HG02840 (cell line): ENCODE measurements around the gene F9.

ENCODE experiments used
- ATAC-seq: cut with Tn5 transposase; IDR thresholded peaks from one replicate; pipeline ENCODE4 v1.9.1; 2021; ENCODE audit warnings: mild to moderate bottlenecking, moderate library complexity, moderate number of reproducible peaks; ENCODE audit not compliant: unreplicated experiment, low FRiP score

The F9 gene

DNA sequence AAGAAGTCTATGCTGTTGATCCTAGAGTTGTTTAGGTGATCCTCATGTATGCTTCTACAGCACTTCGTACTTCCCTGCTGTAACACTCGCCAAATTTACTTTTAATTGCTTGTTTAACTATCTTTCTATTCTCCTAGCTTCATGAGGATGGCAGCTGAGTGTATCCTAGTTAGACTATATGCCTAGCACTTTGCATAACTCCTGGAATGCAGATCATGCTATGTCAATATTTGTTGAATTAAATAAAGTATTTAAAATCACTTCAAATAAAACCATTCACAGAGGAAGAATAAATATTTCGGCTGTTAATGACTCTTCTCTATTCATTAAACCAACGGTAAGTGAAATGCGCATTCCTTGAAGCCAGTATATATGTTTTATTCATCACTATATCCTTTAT is 55.1 kb downstream of the F9 start:
- ATAC-seq = no peak

DNA sequence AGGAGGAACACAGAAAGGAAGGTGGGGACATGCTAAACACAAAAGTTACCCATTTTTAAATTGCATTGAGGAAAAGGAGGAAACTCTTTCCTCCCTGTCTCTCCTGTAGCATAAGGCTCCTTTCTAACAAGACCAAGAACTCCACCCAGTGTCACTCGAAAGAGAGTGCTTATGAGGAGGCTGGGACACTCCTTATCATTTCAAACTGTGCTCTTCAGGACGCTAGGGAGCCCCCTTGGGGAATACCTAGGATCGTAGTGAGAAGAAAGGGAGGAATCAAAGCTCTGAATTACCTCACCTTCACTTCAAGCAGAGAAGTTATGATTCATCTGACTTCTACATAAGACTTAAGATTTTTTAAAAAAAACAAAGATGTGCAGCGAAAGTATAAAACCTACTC is 65.5 kb downstream of the F9 start:
- ATAC-seq = no peak

DNA sequence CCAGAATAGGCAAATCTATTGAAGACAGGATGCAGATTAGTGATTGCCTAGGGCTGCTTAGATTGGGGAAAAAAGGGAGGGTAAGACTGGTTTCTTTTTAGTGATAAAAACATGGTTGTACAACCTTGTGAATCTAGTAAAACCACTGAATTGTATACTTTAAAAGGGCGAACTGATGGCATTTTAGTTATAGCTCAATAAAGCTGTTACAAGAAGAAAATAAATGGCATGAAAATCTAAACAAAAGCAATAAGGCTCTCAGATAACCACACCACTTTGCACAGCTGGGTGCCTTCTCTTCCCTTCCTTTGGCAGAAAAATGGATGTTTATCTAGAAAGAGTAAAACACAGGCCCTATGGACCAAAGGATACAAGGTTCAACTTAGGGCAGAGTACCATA is 69.6 kb downstream of the F9 start:
- no peak for ATAC-seq
